ENCODE measurements around the gene SLC44A4.
"Not testable (repeated sequence)": the region's sequence is repeated elsewhere in the genome, so short reads cannot be mapped to it uniquely, and the experiment has no call there.

The SLC44A4 gene

GRCh38 chr6:31878222-31878621 is 575 bp downstream of the SLC44A4 start:
- no peak for DNase-seq

DNA sequence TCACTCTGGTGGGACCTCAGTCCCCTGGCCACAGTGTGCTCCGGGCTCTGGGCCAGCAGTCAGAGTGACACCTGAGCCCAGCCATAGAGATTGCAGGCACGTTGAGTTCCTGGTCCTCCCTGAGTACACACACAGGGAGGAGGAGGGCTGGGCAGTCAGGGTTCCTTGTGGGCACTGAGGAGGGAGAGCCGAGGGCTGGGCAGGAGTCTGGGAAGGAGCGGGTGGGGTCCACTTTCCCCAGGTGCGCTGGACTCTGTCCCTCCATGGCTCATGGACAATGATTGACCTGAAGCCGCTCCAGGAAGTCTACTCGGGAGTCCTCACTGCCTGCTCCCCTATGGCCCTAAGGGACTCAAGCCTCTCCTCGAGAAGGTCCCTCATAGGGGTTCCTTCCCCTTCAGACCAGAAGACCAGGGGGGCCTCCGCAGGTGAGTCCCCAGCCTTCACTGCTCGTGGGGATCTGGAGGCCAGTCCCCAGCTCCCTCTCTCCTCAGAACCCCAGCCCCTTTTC is 1.1 kb downstream of the SLC44A4 start:
- DNase-seq = no peak

GRCh38 chr6:31877125-31877650 is 1.6 kb downstream of the SLC44A4 start:
- no peak for DNase-seq

- DNase-seq = no peak
Measured at GRCh38 chr6:31876357-31876756, 2.4 kb downstream of the SLC44A4 start.

- no peak for DNase-seq
Measured at GRCh38 chr6:31875877-31876276, 2.9 kb downstream of the SLC44A4 start.

- no peak for DNase-seq
Measured at GRCh38 chr6:31874836-31875572, 3.8 kb downstream of the SLC44A4 start.

- no peak for DNase-seq
Measured at GRCh38 chr6:31874084-31874670, 4.6 kb downstream of the SLC44A4 start.

GRCh38 chr6:31871046-31871659 is 7.6 kb downstream of the SLC44A4 start:
- peak; percentile 39 for DNase-seq

DNA sequence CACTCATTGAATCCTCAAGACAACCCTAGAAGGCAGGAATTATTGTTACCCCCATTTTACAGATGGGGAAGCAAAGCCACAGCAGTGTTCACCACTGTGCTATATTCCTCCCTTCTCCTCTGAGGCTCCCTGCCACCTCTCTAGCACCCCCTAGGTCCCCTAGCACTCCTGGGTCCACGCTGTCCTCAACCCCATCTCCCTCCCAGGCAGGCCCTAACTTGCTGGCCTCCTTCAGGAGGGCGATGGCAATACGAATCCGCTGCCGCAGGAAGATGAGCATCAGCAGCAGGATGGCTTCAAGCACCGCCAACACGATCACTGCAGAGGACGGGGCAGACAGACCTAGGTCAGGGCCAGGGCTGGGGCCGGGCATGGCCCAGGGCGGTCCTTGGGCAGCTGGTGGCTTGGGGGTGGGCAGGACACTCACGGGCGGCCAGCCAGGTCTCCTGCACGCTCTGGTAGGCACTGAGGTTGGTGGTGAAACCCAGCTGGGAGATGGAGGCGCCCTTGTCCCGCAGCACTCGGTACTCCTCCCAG is 8.3 kb downstream of the SLC44A4 start:
- DNase-seq = no peak

DNA sequence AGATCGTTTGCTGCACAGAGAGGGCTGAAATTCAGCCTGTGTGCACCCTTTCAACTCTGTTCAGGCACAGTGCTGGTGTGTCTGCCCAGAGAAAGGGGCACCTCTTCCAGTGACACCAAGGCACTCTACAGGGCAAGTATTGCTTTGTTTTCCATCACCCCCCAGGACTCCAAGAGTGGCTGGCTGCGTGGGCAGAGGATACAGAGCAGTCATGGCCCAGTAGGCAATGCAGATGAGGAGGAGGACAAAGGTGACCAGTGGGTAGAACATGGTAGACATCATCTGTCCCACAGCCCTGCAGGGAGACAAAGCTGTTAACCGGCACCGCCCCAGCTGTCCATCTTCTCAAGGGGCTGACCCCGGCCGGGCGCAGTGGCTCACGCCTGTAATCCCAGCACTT is 9.5 kb downstream of the SLC44A4 start:
- DNase-seq = no peak

DNA sequence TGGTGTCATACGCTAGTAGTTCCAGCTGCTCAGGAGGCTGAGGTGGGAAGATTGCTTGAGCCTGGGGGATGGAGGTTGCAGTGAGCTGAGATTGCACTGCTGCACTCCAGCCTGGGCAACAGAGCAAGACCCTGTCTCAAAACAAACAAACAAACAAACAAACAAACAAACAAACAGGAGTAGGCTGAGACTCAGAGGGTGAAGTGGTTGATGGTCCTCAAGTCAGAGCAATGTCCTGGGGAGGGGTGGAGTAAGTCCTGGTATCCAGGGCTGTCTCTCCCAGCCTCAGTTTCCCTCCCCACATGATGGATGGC is 10.2 kb downstream of the SLC44A4 start:
- not testable (repeated sequence) for DNase-seq

DNA sequence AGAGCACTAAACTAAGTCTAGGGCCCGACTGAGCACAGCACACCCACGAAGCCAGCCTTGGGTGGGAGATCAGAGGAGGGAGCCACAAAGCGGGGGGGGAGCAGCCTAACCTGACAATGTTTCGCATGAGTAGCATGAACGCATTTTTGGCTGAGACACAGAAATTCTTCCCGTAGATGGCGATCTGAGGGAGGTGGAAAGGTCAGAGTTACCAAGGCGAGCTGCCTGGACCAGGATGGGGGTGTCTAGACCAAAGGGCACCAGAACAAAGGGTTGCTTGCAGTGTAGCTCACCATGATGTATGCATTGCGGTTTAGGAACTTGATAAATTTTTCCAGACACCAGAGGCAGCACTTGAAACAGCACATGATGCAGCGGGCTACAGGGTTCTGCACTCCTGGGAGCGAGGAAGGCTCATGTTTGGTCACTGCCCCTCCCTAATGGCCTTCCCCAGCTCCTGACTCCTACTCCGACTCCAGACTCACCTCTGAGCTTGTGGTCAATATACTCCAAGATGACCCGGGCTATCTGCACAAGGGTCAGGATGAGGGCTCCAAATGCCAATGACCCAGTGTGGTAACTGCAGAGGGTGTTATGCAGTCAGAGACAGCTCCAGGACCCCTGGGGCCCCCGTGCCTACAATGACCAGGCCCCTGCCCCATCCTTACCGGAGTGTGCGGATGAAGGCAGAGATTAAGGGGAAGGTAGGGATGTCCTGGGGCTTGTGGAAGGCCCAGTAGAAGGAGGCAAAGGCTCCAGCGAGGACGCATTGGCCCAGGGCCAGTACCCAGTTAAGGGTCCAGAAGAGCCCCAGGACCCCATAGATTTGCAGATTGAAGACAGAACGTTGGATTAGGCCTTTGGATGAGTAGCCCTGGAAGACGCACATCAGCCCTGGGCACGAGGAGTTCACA is 13.3 kb downstream of the SLC44A4 start:
- DNase-seq = no peak

DNA sequence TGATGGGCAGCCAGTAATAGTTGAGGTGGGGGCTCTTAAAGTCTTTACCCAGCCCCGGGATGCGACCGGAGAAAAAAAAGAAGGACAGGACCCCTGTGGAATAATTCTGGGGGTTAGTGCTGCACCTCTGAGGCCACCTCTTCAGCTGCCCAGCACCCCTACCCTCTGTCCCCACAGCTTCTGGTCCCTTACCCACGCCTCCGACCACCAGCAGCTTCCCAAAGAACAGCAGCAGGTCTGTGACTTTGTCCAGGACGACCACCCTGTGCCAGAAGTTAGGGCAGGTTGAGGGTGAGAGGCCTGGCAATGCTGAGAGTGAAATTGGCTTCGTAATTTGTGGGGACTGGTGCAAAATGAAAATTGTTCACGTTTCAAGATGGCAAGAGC is 14.0 kb downstream of the SLC44A4 start:
- DNase-seq = no peak

- not testable (repeated sequence) for DNase-seq
Measured at GRCh38 chr6:31864123-31864562, 14.7 kb downstream of the SLC44A4 start.

DNA sequence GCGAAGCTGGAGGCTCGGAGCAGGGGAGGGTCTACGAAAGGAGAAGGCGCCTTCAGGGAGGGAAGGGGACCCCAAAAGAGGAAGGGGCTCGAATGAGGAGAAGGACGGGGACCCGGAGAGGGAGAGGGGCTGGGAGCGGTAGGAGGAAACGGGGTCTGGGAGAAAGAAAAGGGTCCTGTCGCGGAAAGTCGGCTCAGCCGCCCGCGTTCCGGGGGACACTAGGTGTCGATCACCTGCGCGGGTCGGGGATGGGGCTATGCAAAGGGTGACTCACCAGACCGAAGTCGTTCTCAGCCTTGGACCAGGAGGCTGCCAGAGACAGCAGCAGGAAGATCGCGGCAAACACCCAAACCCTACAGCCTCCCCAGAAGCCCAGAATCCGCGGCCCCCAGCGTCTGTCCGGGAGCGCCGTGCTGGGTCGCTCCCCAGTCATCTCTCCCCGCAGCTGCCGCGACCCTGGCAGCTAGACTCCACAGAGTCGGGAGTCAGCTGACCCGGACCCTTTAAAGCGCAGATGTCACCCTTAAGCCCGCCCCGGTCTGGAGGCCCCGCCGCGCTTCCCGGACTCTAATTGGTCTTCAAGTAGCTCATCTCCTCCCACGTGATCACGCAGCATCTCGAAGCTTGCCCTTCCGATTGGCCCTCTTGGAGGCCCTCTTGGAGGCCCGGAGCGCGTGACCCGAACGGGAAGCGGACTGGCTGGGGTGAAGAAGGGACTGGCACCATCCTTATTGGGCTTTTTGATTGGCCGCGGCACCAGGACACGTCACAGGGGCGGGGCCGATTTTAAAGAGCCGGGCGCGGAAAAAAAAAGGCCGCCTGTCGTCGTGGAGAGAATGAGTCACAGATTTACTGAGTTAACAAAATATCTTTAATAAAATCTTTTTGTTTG is 16.2 kb downstream of the SLC44A4 start, which contains the start of gene NEU1:
NEU1 (minus strand) TSS at position 478 of the 892 bp plus-strand sequence; CDS start at position 433, 45 bp downstream.
- DNase-seq = peak; percentile 100

- DNase-seq = no peak
Measured at GRCh38 chr6:31861919-31862343, 16.9 kb downstream of the SLC44A4 start.

GRCh38 chr6:31861150-31861549 is 17.6 kb downstream of the SLC44A4 start:
- no peak for DNase-seq

DNA sequence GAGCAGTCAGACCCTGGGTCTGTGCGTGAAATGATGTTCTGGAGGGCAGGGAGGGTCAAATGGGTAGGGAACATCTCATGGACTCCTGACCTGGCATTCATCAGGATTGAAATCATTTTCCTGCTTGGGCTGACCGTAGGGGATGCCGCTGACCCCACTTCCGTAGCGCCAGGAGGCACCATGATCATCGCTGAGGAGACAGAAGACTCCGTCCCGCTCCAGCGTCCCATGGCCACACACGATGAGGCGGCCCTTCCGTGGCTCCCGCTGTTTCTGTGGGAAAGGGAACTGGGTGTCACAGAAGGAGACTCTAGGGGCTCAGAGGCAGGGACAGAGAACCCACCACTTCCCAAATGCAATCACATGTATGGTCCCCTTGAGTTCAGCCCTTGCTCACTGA is 18.4 kb downstream of the SLC44A4 start:
- no peak for DNase-seq

DNA sequence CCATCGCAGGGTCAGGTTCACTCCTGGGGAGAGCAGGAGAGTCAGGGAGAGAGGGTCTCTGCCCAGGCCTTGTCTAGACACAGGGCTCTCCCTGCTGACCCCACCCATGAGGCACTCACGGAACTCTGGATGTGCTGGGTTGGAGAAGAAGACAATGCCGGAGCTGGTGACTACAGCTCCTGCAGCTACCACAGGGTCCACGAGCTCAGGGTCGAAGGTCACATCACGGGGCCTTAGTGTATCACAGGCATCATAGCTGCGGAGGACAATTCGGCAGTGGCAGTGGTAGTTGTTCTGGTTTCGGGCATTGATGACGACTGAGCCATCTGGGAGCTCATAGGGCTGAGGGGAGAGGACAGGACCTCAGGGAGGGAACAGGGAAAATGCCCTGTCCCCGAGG is 18.9 kb downstream of the SLC44A4 start:
- DNase-seq = no peak

DNA sequence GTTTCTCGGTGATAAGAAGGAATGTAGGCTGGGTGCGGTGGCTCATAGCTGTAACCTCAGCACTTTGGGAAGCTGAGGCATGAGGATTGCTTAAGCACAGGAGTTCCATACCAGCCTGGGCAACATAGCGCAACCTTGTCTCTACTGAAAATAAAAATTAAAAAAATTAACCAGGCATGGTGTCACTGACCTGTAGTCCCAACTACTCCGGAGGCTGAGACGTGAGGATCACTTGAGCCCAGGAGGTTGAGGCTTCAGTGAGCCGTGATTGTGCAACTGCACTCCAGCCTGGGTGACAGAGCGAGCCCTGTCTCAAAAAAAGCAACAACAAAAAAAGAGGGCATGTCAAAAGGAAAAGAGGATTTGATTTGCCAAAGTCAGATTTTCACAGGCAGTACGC is 20.1 kb downstream of the SLC44A4 start:
- DNase-seq = no peak

GRCh38 chr6:31857774-31858173 is 21.0 kb downstream of the SLC44A4 start:
- not testable (repeated sequence) for DNase-seq
